SK-N-SH treated with all-trans-retinoic acid at 6 μM for 48 hours (cell line): ENCODE results near the gene NOBOX.

Source experiments
- CSDC2 ChIP-seq: fragments of 250-450 bp; sonication (Bioruptor Pico); IDR thresholded peaks from 2 replicates; pipeline ENCODE4 v1.5.0; 2020; ENCODE audit warnings: mild to moderate bottlenecking, moderate library complexity
- ESRRG ChIP-seq: fragments of 250-450 bp; sonication (Bioruptor Pico); IDR thresholded peaks from 2 replicates; pipeline ENCODE4 v1.6.1; 2021; ENCODE audit warnings: mild to moderate bottlenecking
- PPARA ChIP-seq: fragments of 250-450 bp; sonication (Bioruptor Pico); IDR thresholded peaks from 2 replicates; pipeline ENCODE4 v1.5.0; 2020; ENCODE audit warnings: mild to moderate bottlenecking, borderline replicate concordance
- RARB ChIP-seq: fragments of 250-450 bp; sonication (Bioruptor Pico); IDR thresholded peaks from 2 replicates; pipeline ENCODE4 v1.8.0; 2021; ENCODE audit warnings: mild to moderate bottlenecking, moderate library complexity
- TCF4 ChIP-seq: fragments of 250-450 bp; sonication (Bioruptor Pico); IDR thresholded peaks from 2 replicates; pipeline ENCODE4 v1.8.0; 2021; ENCODE audit warnings: mild to moderate bottlenecking, moderate library complexity, borderline replicate concordance
- ZFP30 ChIP-seq: fragments of 450-650 bp; formaldehyde crosslinking; IDR thresholded peaks from 2 replicates; pipeline ENCODE4 v1.5.0; 2022; ENCODE audit warnings: mild to moderate bottlenecking, moderate library complexity
- ZNF565 ChIP-seq: fragments of 450-650 bp; formaldehyde crosslinking; conservative IDR thresholded peaks from 2 replicates; pipeline ENCODE4 v1.5.0; 2020; ENCODE audit warnings: low read depth, mild to moderate bottlenecking, moderate library complexity
- ZNF70 ChIP-seq: fragments of 450-650 bp; formaldehyde crosslinking; IDR thresholded peaks from 2 replicates; pipeline ENCODE4 v1.5.0; 2020; ENCODE audit warnings: mild to moderate bottlenecking, moderate library complexity
- TF ChIP-seq, protein P1 (sequence below): fragments of 250-450 bp; sonication (Bioruptor Pico); IDR thresholded peaks from 2 replicates; pipeline ENCODE4 v1.8.0; 2021; ENCODE audit warnings: low read depth, mild to moderate bottlenecking, moderate library complexity, borderline replicate concordance

DNA sequence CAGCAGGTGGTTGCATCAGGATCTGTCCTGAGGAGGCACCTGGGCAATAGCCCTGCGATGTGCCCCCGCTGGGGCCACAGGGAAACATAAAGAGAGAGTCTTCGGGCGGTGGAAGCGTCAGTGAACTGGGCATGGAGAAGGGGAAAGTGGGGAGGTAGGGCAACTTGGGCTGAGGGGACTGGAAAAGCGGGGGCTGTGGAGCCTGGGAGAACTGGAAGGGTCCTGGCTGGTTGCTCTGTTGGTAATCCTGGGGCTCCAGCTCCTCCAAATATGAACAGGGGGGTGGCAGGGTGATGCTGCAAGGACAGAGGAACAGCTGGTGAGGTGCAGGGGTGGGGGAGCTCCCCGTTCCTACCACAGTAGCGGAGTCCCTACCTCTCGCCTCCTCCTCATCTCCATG lies 5.2 kb downstream of the NOBOX start:
- TF ChIP-seq, protein P1, sequence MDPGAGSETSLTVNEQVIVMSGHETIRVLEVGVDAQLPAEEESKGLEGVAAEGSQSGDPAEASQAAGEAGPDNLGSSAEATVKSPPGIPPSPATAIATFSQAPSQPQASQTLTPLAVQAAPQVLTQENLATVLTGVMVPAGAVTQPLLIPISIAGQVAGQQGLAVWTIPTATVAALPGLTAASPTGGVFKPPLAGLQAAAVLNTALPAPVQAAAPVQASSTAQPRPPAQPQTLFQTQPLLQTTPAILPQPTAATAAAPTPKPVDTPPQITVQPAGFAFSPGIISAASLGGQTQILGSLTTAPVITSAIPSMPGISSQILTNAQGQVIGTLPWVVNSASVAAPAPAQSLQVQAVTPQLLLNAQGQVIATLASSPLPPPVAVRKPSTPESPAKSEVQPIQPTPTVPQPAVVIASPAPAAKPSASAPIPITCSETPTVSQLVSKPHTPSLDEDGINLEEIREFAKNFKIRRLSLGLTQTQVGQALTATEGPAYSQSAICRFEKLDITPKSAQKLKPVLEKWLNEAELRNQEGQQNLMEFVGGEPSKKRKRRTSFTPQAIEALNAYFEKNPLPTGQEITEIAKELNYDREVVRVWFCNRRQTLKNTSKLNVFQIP (CRISPR knock-in tag), result no peak
- no peak for TF ChIP-seq TCF4 (CRISPR knock-in tag)
- no peak for TF ChIP-seq ZNF565 (CRISPR knock-in tag)
- TF ChIP-seq ZFP30 (CRISPR knock-in tag), result no peak
- no peak for TF ChIP-seq ZNF70 (CRISPR knock-in tag)
- TF ChIP-seq RARB (CRISPR knock-in tag), result no peak
- no peak for TF ChIP-seq ESRRG (CRISPR knock-in tag)
- TF ChIP-seq PPARA (CRISPR knock-in tag), result no peak
- no peak for TF ChIP-seq CSDC2
